ENCODE data around the gene ESRP2.

Gene ESRP2

DNA sequence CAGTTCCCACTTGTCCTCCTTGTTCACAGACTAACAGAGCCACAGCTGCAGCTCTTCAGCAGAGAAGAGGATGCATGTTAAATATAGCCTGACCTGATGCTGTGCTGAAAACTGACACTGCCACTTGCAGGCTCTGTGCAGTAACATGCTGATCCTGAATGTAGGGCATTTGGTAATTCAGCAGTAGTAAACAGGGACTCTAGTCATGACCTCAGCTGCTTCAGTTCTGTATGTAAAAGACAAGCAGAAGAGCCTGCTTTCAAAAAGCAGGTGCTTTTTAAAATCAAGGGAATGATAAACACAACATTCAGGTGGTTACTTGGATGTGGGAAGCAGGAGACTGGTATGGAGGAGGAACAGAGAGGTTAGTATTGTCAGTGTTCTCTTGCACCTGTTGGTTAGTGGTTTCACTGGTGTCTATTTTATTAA is 33.8 kb downstream of the ESRP2 start (continued):
- TF ChIP-seq, protein P1, sequence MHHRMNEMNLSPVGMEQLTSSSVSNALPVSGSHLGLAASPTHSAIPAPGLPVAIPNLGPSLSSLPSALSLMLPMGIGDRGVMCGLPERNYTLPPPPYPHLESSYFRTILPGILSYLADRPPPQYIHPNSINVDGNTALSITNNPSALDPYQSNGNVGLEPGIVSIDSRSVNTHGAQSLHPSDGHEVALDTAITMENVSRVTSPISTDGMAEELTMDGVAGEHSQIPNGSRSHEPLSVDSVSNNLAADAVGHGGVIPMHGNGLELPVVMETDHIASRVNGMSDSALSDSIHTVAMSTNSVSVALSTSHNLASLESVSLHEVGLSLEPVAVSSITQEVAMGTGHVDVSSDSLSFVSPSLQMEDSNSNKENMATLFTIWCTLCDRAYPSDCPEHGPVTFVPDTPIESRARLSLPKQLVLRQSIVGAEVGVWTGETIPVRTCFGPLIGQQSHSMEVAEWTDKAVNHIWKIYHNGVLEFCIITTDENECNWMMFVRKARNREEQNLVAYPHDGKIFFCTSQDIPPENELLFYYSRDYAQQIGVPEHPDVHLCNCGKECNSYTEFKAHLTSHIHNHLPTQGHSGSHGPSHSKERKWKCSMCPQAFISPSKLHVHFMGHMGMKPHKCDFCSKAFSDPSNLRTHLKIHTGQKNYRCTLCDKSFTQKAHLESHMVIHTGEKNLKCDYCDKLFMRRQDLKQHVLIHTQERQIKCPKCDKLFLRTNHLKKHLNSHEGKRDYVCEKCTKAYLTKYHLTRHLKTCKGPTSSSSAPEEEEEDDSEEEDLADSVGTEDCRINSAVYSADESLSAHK (tag by site-specific recombination; IDR thresholded peaks at IDR 0.05), result no peak
- TF ChIP-seq ZNF530 (tag by site-specific recombination; IDR thresholded peaks at IDR 0.05; ENCODE audit: low read depth), result no peak

DNA sequence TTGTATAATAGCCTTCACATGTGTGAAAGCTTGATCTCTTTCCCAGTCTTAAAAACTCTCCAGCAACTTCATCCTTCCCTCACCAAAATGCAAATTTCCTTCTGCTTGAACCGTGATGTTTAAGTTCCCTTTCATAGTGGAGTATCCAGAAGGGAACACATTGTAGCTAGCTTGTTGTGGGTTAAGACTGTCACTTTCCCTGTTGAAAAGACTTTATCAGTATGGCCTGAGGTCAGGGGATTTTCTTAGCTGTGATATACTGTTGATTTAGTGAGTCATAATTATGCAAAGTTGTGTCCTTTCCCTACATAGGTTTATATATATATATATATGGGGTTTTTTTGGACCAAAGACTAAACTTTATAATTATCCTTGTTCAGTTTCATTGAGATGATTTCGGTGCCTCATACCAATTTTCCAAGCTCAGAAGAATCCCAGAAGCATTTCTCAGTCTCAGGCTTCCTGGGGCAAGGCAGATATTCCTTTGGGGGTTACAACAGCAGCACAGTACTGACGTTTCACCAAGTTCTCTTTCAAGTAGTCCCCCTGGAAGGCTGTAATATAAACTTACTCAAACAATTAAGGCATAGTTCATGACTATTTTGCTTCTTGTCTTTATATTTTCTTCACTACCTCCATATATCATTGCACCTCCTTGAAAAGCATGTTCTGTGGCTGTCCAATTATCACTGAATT is 35.7 kb downstream of the ESRP2 start:
- TF ChIP-seq, protein P2, sequence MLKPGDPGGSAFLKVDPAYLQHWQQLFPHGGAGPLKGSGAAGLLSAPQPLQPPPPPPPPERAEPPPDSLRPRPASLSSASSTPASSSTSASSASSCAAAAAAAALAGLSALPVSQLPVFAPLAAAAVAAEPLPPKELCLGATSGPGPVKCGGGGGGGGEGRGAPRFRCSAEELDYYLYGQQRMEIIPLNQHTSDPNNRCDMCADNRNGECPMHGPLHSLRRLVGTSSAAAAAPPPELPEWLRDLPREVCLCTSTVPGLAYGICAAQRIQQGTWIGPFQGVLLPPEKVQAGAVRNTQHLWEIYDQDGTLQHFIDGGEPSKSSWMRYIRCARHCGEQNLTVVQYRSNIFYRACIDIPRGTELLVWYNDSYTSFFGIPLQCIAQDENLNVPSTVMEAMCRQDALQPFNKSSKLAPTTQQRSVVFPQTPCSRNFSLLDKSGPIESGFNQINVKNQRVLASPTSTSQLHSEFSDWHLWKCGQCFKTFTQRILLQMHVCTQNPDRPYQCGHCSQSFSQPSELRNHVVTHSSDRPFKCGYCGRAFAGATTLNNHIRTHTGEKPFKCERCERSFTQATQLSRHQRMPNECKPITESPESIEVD (tag by site-specific recombination; IDR thresholded peaks at IDR 0.05), result peak; percentile 73
- TF ChIP-seq OSR2 (tag by site-specific recombination; IDR thresholded peaks at IDR 0.05) (peak; percentile 46), GLIS1 (tag by site-specific recombination; IDR thresholded peaks at IDR 0.05) (peak; percentile 55; the same call in 1 of the 2 replicates), SP7 (tag by site-specific recombination; IDR thresholded peaks at IDR 0.05) (0 out of 2 replicates have a peak, but pooled peaks have one; percentile 23), MZF1 (tag by site-specific recombination; IDR thresholded peaks at IDR 0.05; ENCODE audit: borderline replicate concordance) (0 out of 2 replicates have a peak, but pooled peaks have one; percentile 53), ZNF747 (tag by site-specific recombination; IDR thresholded peaks at IDR 0.05) (no peak), PRDM1 (tag by site-specific recombination; IDR thresholded peaks at IDR 0.05) (peak; percentile 45), ZNF623 (tag by site-specific recombination; IDR thresholded peaks at IDR 0.05) (no peak), ZNF501 (tag by site-specific recombination; IDR thresholded peaks at IDR 0.05) (no peak), ZNF629 (tag by site-specific recombination; IDR thresholded peaks at IDR 0.05) (peak; percentile 29; the same call in 1 of the 2 replicates)
- POLR2A ChIA-PET, result no interaction called here
- CTCF ChIA-PET, result interaction anchor here (0.5 to 1.2 kb wide), 3 partner anchors 18 to 129 kb away, joined by 3 to 4 read pairs (median 3); no protein-coding TSS in a partner anchor

DNA sequence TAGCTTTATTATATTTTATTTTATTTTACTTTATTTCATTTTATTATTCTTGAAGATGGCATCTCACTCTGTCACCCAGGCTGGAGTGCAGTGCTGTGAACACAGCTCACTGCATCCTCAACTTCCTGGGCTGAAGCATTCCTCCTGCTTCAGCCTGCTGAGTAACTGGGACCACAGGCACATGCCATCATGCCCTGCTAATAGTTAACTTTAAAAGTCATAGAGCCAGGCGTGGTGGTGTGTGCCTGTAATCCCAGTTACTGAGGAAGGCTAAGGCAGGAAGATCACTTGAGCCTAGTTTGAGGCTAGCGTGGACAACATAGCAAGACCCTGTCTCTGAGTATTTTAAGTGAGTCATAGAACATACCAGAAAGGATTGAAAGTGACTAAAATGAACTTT is 38.7 kb downstream of the ESRP2 start:
- Histone ChIP-seq H3K9me3 (ENCODE audit: control insufficient read depth, insufficient read depth, low read depth, low read length) (no peaks in the 10 kb centered on the region), H3K36me3 (ENCODE audit: control insufficient read depth in 2 of 2, insufficient read depth in 1 of 2, low read length in 2 of 2) (peaks cover 0 to 10% of the 10 kb centered on the region in 2 experiments; a peak in 1 of 3 replicates), H3K4me1 (ENCODE audit: control insufficient read depth, insufficient read depth, low read length) (no peaks in the 10 kb centered on the region), H3K4me3 (ENCODE audit: low read depth, low read length) (no peak overlapping the region), H3K27ac (ENCODE audit: extremely low read depth, low read depth, low read length) (no peak overlapping the region)
- POLR2A ChIA-PET, result no interaction called here
- TF ChIP-seq, protein P3, sequence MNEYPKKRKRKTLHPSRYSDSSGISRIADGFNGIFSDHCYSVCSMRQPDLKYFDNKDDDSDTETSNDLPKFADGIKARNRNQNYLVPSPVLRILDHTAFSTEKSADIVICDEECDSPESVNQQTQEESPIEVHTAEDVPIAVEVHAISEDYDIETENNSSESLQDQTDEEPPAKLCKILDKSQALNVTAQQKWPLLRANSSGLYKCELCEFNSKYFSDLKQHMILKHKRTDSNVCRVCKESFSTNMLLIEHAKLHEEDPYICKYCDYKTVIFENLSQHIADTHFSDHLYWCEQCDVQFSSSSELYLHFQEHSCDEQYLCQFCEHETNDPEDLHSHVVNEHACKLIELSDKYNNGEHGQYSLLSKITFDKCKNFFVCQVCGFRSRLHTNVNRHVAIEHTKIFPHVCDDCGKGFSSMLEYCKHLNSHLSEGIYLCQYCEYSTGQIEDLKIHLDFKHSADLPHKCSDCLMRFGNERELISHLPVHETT (tag by site-specific recombination; IDR thresholded peaks at IDR 0.05), result no peak
- no peak for TF ChIP-seq ZNF660 (tag by site-specific recombination; IDR thresholded peaks at IDR 0.05)
- CTCF ChIA-PET, result no interaction called here

More for the DNA sequence above, 35.7 kb downstream of the ESRP2 start:
- Histone ChIP-seq H3K36me3 (ENCODE audit: control insufficient read depth in 2 of 2, insufficient read depth in 1 of 2, low read length in 2 of 2) (no peaks in the 10 kb centered on the region; a peak in 1 of 3 replicates), H3K4me1 (ENCODE audit: control insufficient read depth, insufficient read depth, low read length) (no peaks in the 10 kb centered on the region), H3K9me3 (ENCODE audit: control insufficient read depth, insufficient read depth, low read depth, low read length) (no peaks in the 10 kb centered on the region), H3K4me3 (ENCODE audit: low read depth, low read length) (no peak overlapping the region), H3K27ac (ENCODE audit: extremely low read depth, low read depth, low read length) (no peak overlapping the region)

DNA sequence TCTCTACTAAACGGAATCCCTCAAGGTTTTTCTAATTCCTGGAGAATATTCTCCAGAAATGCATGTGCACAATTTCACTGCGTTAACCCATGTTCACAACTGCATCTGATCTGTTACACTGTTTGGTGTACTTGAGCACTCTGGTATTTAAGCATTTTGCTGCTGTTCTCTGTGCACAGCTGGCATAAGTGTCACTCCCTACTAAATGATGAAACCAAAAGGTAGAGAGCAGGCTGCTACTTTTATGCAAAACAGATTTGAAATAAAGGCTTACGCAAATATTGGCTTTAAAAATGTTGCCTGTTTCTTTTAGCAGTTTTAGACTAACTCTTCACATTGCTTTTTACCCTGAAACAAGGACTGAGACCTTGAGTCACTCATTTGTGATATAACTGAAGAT is 41.7 kb downstream of the ESRP2 start:
- no peak overlapping the region for H3K27ac ChIP-seq (ENCODE audit: extremely low read depth, low read depth, low read length)
- no peaks in the 10 kb centered on the region for H3K4me1 ChIP-seq (ENCODE audit: control insufficient read depth, insufficient read depth, low read length)
- no peaks in the 10 kb centered on the region for H3K9me3 ChIP-seq (ENCODE audit: control insufficient read depth, insufficient read depth, low read depth, low read length)
- CTCF ChIA-PET, result no interaction called here
- POLR2A ChIA-PET, result no interaction called here
- H3K36me3 ChIP-seq (ENCODE audit: control insufficient read depth in 2 of 2, insufficient read depth in 1 of 2, low read length in 2 of 2), result peaks cover 0 to 31% of the 10 kb centered on the region in 2 experiments; a peak in 1 of 3 replicates
- H3K4me3 ChIP-seq (ENCODE audit: low read depth, low read length), result no peak overlapping the region
- TF ChIP-seq ZNF169 (tag by site-specific recombination; IDR thresholded peaks at IDR 0.05) (no peak), ZNF248 (tag by site-specific recombination; IDR thresholded peaks at IDR 0.05) (no peak), ZIC2 (tag by site-specific recombination; IDR thresholded peaks at IDR 0.05) (no peak), BCL11B (tag by site-specific recombination; IDR thresholded peaks at IDR 0.05; ENCODE audit: low read depth) (no peak), SCRT2 (tag by site-specific recombination; IDR thresholded peaks at IDR 0.05) (no peak)
- TF ChIP-seq, protein P4, sequence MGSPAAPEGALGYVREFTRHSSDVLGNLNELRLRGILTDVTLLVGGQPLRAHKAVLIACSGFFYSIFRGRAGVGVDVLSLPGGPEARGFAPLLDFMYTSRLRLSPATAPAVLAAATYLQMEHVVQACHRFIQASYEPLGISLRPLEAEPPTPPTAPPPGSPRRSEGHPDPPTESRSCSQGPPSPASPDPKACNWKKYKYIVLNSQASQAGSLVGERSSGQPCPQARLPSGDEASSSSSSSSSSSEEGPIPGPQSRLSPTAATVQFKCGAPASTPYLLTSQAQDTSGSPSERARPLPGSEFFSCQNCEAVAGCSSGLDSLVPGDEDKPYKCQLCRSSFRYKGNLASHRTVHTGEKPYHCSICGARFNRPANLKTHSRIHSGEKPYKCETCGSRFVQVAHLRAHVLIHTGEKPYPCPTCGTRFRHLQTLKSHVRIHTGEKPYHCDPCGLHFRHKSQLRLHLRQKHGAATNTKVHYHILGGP (tag by site-specific recombination; IDR thresholded peaks at IDR 0.05), result no peak
- TF ChIP-seq, protein P5, sequence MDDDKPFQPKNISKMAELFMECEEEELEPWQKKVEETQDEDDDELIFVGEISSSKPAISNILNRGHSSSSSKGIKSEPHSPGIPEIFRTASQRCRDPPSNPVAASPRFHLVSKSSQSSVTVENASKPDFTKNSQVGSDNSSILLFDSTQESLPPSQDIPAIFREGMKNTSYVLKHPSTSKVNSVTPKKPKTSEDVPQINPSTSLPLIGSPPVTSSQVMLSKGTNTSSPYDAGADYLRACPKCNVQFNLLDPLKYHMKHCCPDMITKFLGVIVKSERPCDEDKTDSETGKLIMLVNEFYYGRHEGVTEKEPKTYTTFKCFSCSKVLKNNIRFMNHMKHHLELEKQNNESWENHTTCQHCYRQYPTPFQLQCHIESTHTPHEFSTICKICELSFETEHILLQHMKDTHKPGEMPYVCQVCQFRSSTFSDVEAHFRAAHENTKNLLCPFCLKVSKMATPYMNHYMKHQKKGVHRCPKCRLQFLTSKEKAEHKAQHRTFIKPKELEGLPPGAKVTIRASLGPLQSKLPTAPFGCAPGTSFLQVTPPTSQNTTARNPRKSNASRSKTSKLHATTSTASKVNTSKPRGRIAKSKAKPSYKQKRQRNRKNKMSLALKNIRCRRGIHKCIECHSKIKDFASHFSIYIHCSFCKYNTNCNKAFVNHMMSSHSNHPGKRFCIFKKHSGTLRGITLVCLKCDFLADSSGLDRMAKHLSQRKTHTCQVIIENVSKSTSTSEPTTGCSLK (tag by site-specific recombination; IDR thresholded peaks at IDR 0.05), result no peak

Measured in HEK293 (cell line).